GM13976 (cell line): ENCODE measurements around the gene VMP1.

Experiments
- DNase-seq: peaks from one replicate; pipeline ENCODE4 v3.0.0; 2012; ENCODE audit warnings: low spot score
- in situ Hi-C: fragments of 300-500 bp; cut with MboI; formaldehyde crosslinking; loops from one replicate; pipeline ENCODE4 v1.12.0; 2022; ENCODE audit warnings: low sequenced_read_pairs, mixed read lengths, inconsistent platforms; ENCODE audit not compliant: unreplicated experiment
- TF ChIP-seq, protein P1 (sequence below): IDR thresholded peaks from 2 replicates; pipeline ENCODE4 v1.5.1; 2012; ENCODE audit warnings: borderline replicate concordance, mild to moderate bottlenecking; ENCODE audit not compliant: insufficient read depth; ENCODE audit errors: extremely low read depth, missing control alignments, control extremely low read depth

The VMP1 gene

DNA sequence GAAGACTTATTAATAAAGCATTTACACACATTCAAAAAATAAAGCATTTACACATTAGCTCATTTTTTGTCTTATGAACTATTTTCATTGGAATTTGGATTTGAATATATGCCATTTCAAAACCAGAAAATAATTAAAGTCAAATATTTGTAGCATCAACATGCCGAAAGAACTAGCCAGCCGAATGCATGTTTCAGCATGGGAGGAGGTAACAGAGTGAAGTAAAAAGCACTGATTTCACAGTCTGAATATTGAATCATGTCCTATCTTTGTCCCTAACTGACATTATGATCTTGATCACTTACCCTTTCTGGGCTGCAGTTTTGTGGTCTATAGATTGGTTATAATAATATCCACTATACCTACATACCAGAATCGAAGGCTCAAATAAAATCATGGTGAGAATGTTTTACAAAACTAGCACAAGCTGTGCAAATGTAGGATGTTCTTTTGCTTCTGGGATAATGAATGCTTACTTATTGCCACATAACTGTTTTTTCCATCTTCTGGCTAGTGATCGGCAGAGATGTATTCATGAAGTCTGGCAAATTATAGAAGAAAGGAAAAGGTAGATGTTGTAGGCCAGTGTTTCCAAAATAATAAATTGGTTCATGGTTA is 100.5 kb downstream of the VMP1 start:
- no peak for DNase-seq
- in situ Hi-C loops = no loop called here
- TF ChIP-seq, protein P1, sequence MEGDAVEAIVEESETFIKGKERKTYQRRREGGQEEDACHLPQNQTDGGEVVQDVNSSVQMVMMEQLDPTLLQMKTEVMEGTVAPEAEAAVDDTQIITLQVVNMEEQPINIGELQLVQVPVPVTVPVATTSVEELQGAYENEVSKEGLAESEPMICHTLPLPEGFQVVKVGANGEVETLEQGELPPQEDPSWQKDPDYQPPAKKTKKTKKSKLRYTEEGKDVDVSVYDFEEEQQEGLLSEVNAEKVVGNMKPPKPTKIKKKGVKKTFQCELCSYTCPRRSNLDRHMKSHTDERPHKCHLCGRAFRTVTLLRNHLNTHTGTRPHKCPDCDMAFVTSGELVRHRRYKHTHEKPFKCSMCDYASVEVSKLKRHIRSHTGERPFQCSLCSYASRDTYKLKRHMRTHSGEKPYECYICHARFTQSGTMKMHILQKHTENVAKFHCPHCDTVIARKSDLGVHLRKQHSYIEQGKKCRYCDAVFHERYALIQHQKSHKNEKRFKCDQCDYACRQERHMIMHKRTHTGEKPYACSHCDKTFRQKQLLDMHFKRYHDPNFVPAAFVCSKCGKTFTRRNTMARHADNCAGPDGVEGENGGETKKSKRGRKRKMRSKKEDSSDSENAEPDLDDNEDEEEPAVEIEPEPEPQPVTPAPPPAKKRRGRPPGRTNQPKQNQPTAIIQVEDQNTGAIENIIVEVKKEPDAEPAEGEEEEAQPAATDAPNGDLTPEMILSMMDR = no peak

DNA sequence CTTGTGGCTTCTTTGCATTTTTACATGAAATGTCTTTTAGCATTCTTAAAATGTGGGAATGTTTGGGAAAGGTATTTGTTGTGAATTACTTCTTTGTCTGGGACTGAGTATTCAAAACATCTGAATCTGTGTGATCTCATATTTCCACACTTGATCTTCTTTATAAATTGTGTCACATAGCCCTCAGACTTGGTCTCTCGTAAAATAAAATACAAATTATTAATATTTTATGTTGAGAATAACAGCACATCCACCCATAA is 103.4 kb downstream of the VMP1 start:
- TF ChIP-seq, protein P1 = no peak
- in situ Hi-C loops = no loop called here
- no peak for DNase-seq

DNA sequence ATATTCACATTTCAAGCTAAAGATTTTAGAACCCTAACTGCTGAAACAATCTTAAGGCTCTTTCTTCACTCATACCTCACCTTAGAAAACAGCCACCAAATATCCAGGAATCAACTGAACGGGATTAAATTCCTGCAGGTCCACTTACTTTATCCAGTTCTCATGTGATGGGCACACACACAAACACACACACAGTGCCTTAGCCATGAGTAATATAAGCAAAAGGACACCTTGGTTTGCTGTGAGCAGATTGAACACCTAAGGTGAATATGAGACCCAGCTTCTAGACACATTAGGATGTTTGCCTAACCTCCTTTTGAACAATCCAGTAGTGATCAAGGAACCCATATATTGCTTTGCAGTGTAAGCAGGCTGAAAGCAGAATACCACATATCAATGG is 103.8 kb downstream of the VMP1 start:
- TF ChIP-seq, protein P1 = no peak
- in situ Hi-C loops = no loop called here
- no peak for DNase-seq

DNA sequence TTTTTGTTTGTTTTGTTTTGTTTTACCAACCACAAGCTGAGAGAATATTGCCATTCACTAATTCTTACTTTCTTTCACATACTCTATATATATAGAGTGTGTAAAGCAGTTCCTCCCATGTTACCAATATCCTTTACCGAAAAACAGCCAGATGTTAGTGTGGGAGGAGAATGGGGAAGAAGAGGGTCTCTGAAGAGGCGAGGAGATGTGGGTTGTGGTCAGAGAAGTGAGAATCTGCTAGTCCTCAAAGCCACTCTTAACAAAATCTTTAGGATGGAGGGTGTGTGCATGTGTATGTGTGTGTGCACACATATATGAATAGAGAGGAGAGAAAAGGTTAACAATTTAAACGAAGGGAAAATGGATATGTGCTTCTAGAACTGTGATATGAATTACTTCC is 104.7 kb downstream of the VMP1 start:
- peak; percentile 45 for DNase-seq
- in situ Hi-C loops = no loop called here
- TF ChIP-seq, protein P1 = no peak

DNA sequence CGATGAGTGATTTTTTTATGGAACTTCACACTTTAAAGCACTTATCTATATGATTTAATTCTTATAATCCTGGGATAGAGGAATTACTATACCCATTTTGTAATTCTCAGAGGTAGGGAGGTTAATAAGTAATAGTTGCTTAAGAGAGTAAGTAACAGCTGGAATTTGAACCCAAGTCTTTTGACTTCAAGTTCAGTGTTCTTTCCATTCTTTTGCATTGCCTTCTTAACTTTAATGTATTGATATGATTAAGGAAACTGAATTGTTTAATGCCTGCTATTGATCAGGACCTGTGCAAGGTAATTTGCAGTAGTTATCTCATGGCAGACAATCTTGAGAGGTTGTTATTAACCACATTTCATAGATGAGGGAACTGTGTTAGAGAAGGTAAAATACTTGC is 106.8 kb downstream of the VMP1 start:
- in situ Hi-C loops = no loop called here

DNA sequence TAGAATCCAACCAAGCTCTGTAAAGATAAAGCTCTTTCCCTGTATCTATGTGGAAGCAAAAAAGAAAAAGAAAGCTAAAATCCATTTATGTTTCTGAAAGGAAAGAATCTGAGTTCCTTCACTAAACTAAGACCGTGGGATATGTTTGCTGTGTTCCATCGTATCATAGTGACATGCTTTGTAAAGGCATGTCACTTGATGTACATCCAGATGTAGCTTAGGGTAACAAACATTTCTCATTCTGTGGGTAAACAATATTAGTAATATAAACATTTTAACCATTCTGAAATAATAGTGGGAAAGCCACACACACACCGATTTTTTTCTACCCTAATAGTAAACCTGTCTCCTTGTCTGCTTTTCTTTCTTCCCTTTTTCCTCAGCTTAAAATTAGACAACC is 107.2 kb downstream of the VMP1 start:
- no peak for DNase-seq
- in situ Hi-C loops = no loop called here
- TF ChIP-seq, protein P1 = no peak

More for the DNA sequence above, 106.8 kb downstream of the VMP1 start:
- no peak for DNase-seq
- TF ChIP-seq, protein P1 = no peak

DNA sequence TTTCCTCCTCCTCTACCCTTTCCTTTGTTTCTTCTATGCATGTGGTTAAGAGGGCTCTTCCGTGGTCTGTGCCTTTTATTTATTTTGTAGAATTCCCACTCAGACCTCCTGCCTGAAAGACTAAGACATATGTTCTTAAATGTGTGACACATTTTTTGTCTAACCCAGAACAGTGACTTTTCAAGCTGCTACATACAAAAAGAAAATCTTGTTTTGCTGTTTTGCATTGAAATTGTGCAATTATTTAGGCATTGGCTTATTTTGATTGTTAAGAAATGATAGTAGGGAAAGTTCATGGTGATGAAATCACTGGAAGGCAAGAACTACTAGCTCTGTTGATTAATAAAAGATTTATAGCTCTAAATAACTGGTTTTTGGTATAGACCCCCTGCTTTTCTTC is 108.5 kb downstream of the VMP1 start:
- in situ Hi-C loops = no loop called here
- DNase-seq = no peak
- TF ChIP-seq, protein P1 = no peak
